ENCODE measurements around the gene DCPS.
"Not testable (repeated sequence)": the region's sequence is repeated elsewhere in the genome, so short reads cannot be mapped to it uniquely, and the experiment has no call there.

The DCPS gene

GRCh38 chr11:126391970-126392632 lies 88.2 kb downstream of the DCPS start:
- H3K36me3 Mint-ChIP-seq (ENCODE audit: insufficient read depth), result no peaks in the 10 kb centered on the region
- no peaks in the 10 kb centered on the region for H3K9me3 Mint-ChIP-seq
- no peak overlapping the region for H3K4me3 Mint-ChIP-seq
- H3K27me3 Mint-ChIP-seq, result no peaks in the 10 kb centered on the region
- ATAC-seq (replicated peaks; ENCODE audit: extremely low read depth, poor library complexity, severe bottlenecking), result no peak
- H3K4me1 Mint-ChIP-seq, result peaks cover 11% of the 10 kb centered on the region
- H3K27ac Mint-ChIP-seq (ENCODE audit: low read depth), result no peak overlapping the region
- DNase-seq (ENCODE audit: low spot score in 2 of 2), result no peak

- H3K27ac Mint-ChIP-seq (ENCODE audit: low read depth), result no peak overlapping the region
- no peak for DNase-seq (ENCODE audit: low spot score in 2 of 2)
- H3K4me1 Mint-ChIP-seq, result peaks cover 11% of the 10 kb centered on the region
Measured at GRCh38 chr11:126392633-126393013, 88.8 kb downstream of the DCPS start.

GRCh38 chr11:126393143-126393542 lies 89.3 kb downstream of the DCPS start:
- ATAC-seq (replicated peaks; ENCODE audit: extremely low read depth, poor library complexity, severe bottlenecking) (no peak), DNase-seq (ENCODE audit: low spot score in 2 of 2) (no peak)
- no peak overlapping the region for H3K4me3 Mint-ChIP-seq
- no peak overlapping the region for H3K27ac Mint-ChIP-seq (ENCODE audit: low read depth)
- peaks cover 11% of the 10 kb centered on the region for H3K4me1 Mint-ChIP-seq
- no peaks in the 10 kb centered on the region for H3K36me3 Mint-ChIP-seq (ENCODE audit: insufficient read depth)
- H3K27me3 Mint-ChIP-seq, result no peaks in the 10 kb centered on the region
- no peaks in the 10 kb centered on the region for H3K9me3 Mint-ChIP-seq

More at GRCh38 chr11:126392633-126393013, 88.8 kb downstream of the DCPS start:
- Mint-ChIP-seq H3K27me3 (no peaks in the 10 kb centered on the region), H3K36me3 (ENCODE audit: insufficient read depth) (no peaks in the 10 kb centered on the region), H3K9me3 (no peaks in the 10 kb centered on the region), H3K4me3 (no peak overlapping the region)
- no peak for ATAC-seq (replicated peaks; ENCODE audit: extremely low read depth, poor library complexity, severe bottlenecking)

- peaks cover 11% of the 10 kb centered on the region for H3K4me1 Mint-ChIP-seq
- H3K27ac Mint-ChIP-seq (ENCODE audit: low read depth), result peak overlapping the region; percentile 7
- H3K9me3 Mint-ChIP-seq, result no peaks in the 10 kb centered on the region
- DNase-seq (ENCODE audit: low spot score in 2 of 2) (no peak), ATAC-seq (replicated peaks; ENCODE audit: extremely low read depth, poor library complexity, severe bottlenecking) (no peak)
- H3K27me3 Mint-ChIP-seq, result no peaks in the 10 kb centered on the region
- no peaks in the 10 kb centered on the region for H3K36me3 Mint-ChIP-seq (ENCODE audit: insufficient read depth)
- no peak overlapping the region for H3K4me3 Mint-ChIP-seq
Measured at GRCh38 chr11:126394036-126394435, 90.2 kb downstream of the DCPS start.

GRCh38 chr11:126394634-126395072 lies 90.8 kb downstream of the DCPS start:
- not testable (repeated sequence) for DNase-seq (ENCODE audit: low spot score in 2 of 2); ATAC-seq (replicated peaks; ENCODE audit: extremely low read depth, poor library complexity, severe bottlenecking); H3K36me3 Mint-ChIP-seq (ENCODE audit: insufficient read depth); H3K27me3 Mint-ChIP-seq; H3K4me3 Mint-ChIP-seq; H3K9me3 Mint-ChIP-seq
- Mint-ChIP-seq H3K27ac (ENCODE audit: low read depth) (peak overlapping the region; percentile 7), H3K4me1 (peaks cover 11% of the 10 kb centered on the region)
